ENCODE data around the gene IL15RA.

IL15RA gene
- total RNA-seq = 1.7 to 175 (median 5.0) reads per million in 18 experiments

- DNase-seq = peak; percentile 54 to 60
These were observed at the start of gene IL15RA for GRCh38 chr10:5977471-5978229. TSS of gene IL15RA (minus strand) at chr10:5977543. CDS start at chr10:5977492, 51 bp downstream.

GRCh38 chr10:6025683-6026255 lies 48.4 kb upstream of the IL15RA start:
- DNase-seq = no peak

GRCh38 chr10:6024334-6024682 lies 47.0 kb upstream of the IL15RA start:
- DNase-seq = no peak

- DNase-seq = no peak
These were observed 46.5 kb upstream of the IL15RA start for GRCh38 chr10:6023661-6024333.

GRCh38 chr10:6022660-6023059 lies 45.3 kb upstream of the IL15RA start:
- DNase-seq = peak in 1 of 2 donors; percentile 14

GRCh38 chr10:6020826-6021225 lies 43.5 kb upstream of the IL15RA start:
- no peak for DNase-seq

- no peak for DNase-seq
These were observed 42.5 kb upstream of the IL15RA start for GRCh38 chr10:6019796-6020195.

- no peak for DNase-seq
These were observed 41.9 kb upstream of the IL15RA start for GRCh38 chr10:6019010-6019782.

GRCh38 chr10:6018422-6018821 lies 41.1 kb upstream of the IL15RA start:
- no peak for DNase-seq

GRCh38 chr10:6017781-6018354 lies 40.5 kb upstream of the IL15RA start:
- DNase-seq = no peak

GRCh38 chr10:6014241-6014761 lies 37.0 kb upstream of the IL15RA start:
- DNase-seq = peak; percentile 59 to 71

GRCh38 chr10:6013413-6014192 lies 36.3 kb upstream of the IL15RA start:
- no peak for DNase-seq

GRCh38 chr10:6012121-6012905 lies 35.0 kb upstream of the IL15RA start:
- no peak for DNase-seq

- DNase-seq = no peak
These were observed 34.2 kb upstream of the IL15RA start for GRCh38 chr10:6011558-6011957.

GRCh38 chr10:6010569-6010968 lies 33.2 kb upstream of the IL15RA start:
- DNase-seq = no peak

- DNase-seq = no peak
These were observed 32.6 kb upstream of the IL15RA start for GRCh38 chr10:6009961-6010360.

GRCh38 chr10:6009150-6009549 lies 31.8 kb upstream of the IL15RA start:
- peak; percentile 4 to 13 for DNase-seq

- DNase-seq = no peak
These were observed 31.3 kb upstream of the IL15RA start for GRCh38 chr10:6008497-6009142.

GRCh38 chr10:6006991-6007390 lies 29.6 kb upstream of the IL15RA start:
- DNase-seq = no peak

- no peak for DNase-seq
These were observed 29.2 kb upstream of the IL15RA start for GRCh38 chr10:6006546-6006945.
